WERI-Rb-1 (cell line): ENCODE results near the gene SMARCAL1.
A peak's percentile ranks its signal among the peaks of the same experiment; 100 is the strongest.

Source experiments
- DNase-seq: peaks from one replicate; pipeline ENCODE4 v3.0.0-alpha.2; 2020
- H3K27ac ChIP-seq: fragments of 250-450 bp; sonication (Bioruptor Pico); 2 replicates; pipeline ENCODE4 v1.5.1; 2020; ENCODE audit warnings: mild to moderate bottlenecking, moderate library complexity
- H3K27me3 ChIP-seq: fragments of 250-450 bp; sonication (Bioruptor Pico); 2 replicates; pipeline ENCODE4 v1.5.1; 2021; ENCODE audit warnings: mild to moderate bottlenecking, low read depth, moderate library complexity; ENCODE audit not compliant: insufficient read depth, severe bottlenecking
- H3K36me3 ChIP-seq: fragments of 250-450 bp; sonication (Bioruptor Pico); 2 replicates; pipeline ENCODE4 v1.5.1; 2020; ENCODE audit warnings: mild to moderate bottlenecking, moderate library complexity
- H3K4me3 ChIP-seq: 2 replicates; pipeline ENCODE4 v1.5.1; 2011; ENCODE audit warnings: low read depth, mild to moderate bottlenecking, control low read depth, low read length
- H3K9me3 ChIP-seq: fragments of 250-450 bp; sonication (Bioruptor Pico); 2 replicates; pipeline ENCODE4 v1.5.1; 2021; ENCODE audit warnings: mild to moderate bottlenecking, moderate library complexity; ENCODE audit not compliant: severe bottlenecking
- CTCF ChIP-seq: IDR thresholded peaks from 2 replicates; pipeline ENCODE4 v1.5.1; 2011; ENCODE audit warnings: low read depth, mild to moderate bottlenecking, control low read depth, inconsistent platforms, low read length

SMARCAL1 gene

GRCh38 chr2:216389570-216389969 is 22.7 kb upstream of the SMARCAL1 start:
- no peak for TF ChIP-seq CTCF
- H3K27ac ChIP-seq: no peak overlapping the region
- no peak for DNase-seq

GRCh38 chr2:216391401-216391800 is 20.9 kb upstream of the SMARCAL1 start:
- H3K36me3 ChIP-seq: no peaks in the 10 kb centered on the region
- no peaks in the 10 kb centered on the region for H3K27me3 ChIP-seq
- DNase-seq: no peak
- no peak for TF ChIP-seq CTCF
- no peaks in the 10 kb centered on the region for H3K9me3 ChIP-seq
- no peak overlapping the region for H3K4me3 ChIP-seq
- H3K27ac ChIP-seq: no peak overlapping the region

More at GRCh38 chr2:216389570-216389969, 22.7 kb upstream of the SMARCAL1 start:
- H3K27me3 ChIP-seq: no peaks in the 10 kb centered on the region
- no peak overlapping the region for H3K4me3 ChIP-seq
- H3K9me3 ChIP-seq: no peaks in the 10 kb centered on the region
- no peaks in the 10 kb centered on the region for H3K36me3 ChIP-seq

GRCh38 chr2:216392018-216392562 is 20.2 kb upstream of the SMARCAL1 start:
- Histone ChIP-seq H3K36me3 (no peaks in the 10 kb centered on the region), H3K9me3 (no peaks in the 10 kb centered on the region), H3K27ac (no peak overlapping the region), H3K27me3 (no peaks in the 10 kb centered on the region), H3K4me3 (no peak overlapping the region)
- no peak for TF ChIP-seq CTCF
- DNase-seq: peak; percentile 33

- TF ChIP-seq CTCF: no peak
- H3K9me3 ChIP-seq: no peaks in the 10 kb centered on the region
- H3K36me3 ChIP-seq: no peaks in the 10 kb centered on the region
- no peak for DNase-seq
- no peak overlapping the region for H3K27ac ChIP-seq
- H3K27me3 ChIP-seq: no peaks in the 10 kb centered on the region
- no peak overlapping the region for H3K4me3 ChIP-seq
These were observed 19.1 kb upstream of the SMARCAL1 start for GRCh38 chr2:216392945-216393840.

- H3K27ac ChIP-seq: no peak overlapping the region
- no peak for DNase-seq
- TF ChIP-seq CTCF: no peak
- no peaks in the 10 kb centered on the region for H3K9me3 ChIP-seq
- H3K4me3 ChIP-seq: no peak overlapping the region
- no peaks in the 10 kb centered on the region for H3K36me3 ChIP-seq
- no peaks in the 10 kb centered on the region for H3K27me3 ChIP-seq
These were observed 17.4 kb upstream of the SMARCAL1 start for GRCh38 chr2:216394881-216395280.
